Hypothalamus (tissue), 51 donors: ENCODE results near the gene NKAIN4.

Experiments
- DNase-seq, 51 donors: peaks; one replicate each; lab custom pipeline; 2025; lab: John Stamatoyannopoulos, UW

The NKAIN4 gene

GRCh38 chr20:63241272-63241671 is 13.0 kb downstream of the NKAIN4 start:
- no peak for DNase-seq

GRCh38 chr20:63240004-63240403 is 14.3 kb downstream of the NKAIN4 start:
- no peak for DNase-seq

- no peak for DNase-seq
Measured at GRCh38 chr20:63239431-63239830, 14.8 kb downstream of the NKAIN4 start.

GRCh38 chr20:63238514-63239125 is 15.6 kb downstream of the NKAIN4 start:
- peak in 26 of 51 donors; percentile 11 to 78 (median 52) for DNase-seq

GRCh38 chr20:63238031-63238430 is 16.2 kb downstream of the NKAIN4 start:
- no peak for DNase-seq

GRCh38 chr20:63236116-63236837 is 18.0 kb downstream of the NKAIN4 start:
- no peak for DNase-seq

- DNase-seq, result no peak
Measured at GRCh38 chr20:63235399-63235983, 18.8 kb downstream of the NKAIN4 start, which contains the start of gene BIRC7. BIRC7 (plus strand) TSS chr20:63235905; CDS start chr20:63236097, 192 bp downstream.

- no peak for DNase-seq
Measured at GRCh38 chr20:63234693-63235398, 19.4 kb downstream of the NKAIN4 start.

GRCh38 chr20:63233924-63234323 is 20.3 kb downstream of the NKAIN4 start:
- no peak for DNase-seq

GRCh38 chr20:63233061-63233344 is 21.3 kb downstream of the NKAIN4 start:
- DNase-seq, result no peak

GRCh38 chr20:63232235-63233060 is 21.8 kb downstream of the NKAIN4 start:
- no peak for DNase-seq

GRCh38 chr20:63230800-63231268 is 23.4 kb downstream of the NKAIN4 start:
- DNase-seq, result peak in 35 of 51 donors; percentile 11 to 71 (median 46)

GRCh38 chr20:63228806-63229205 is 25.5 kb downstream of the NKAIN4 start:
- DNase-seq, result no peak

GRCh38 chr20:63227260-63227659 is 27.0 kb downstream of the NKAIN4 start:
- DNase-seq, result no peak

GRCh38 chr20:63226042-63226943 is 28.0 kb downstream of the NKAIN4 start:
- no peak for DNase-seq

GRCh38 chr20:63225082-63225454 is 29.2 kb downstream of the NKAIN4 start:
- no peak for DNase-seq

- DNase-seq, result peak in 18 of 51 donors; percentile 3 to 49 (median 35)
Measured at GRCh38 chr20:63224412-63225081, 29.7 kb downstream of the NKAIN4 start.

- DNase-seq, result no peak
Measured at GRCh38 chr20:63223826-63224207, 30.4 kb downstream of the NKAIN4 start.
